GM21529 (cell line): Measurements from ENCODE around the gene NACC1.
A peak's percentile ranks its signal among the peaks of the same experiment; 100 is the strongest.
"Not testable (repeated sequence)": the region's sequence is repeated elsewhere in the genome, so short reads cannot be mapped to it uniquely, and the experiment has no call there.

Experiments
- ATAC-seq: cut with Tn5 transposase; IDR thresholded peaks from one replicate; pipeline ENCODE4 v1.9.1; 2021; ENCODE audit not compliant: unreplicated experiment

NACC1 gene

GRCh38 chr19:13160557-13160956 lies 42.5 kb downstream of the NACC1 start:
- no peak for ATAC-seq

GRCh38 chr19:13162724-13163608 lies 44.9 kb downstream of the NACC1 start:
- ATAC-seq: peak; percentile 54

- no peak for ATAC-seq
Measured at GRCh38 chr19:13163609-13164342, 45.7 kb downstream of the NACC1 start.

GRCh38 chr19:13164343-13165161 lies 46.5 kb downstream of the NACC1 start:
- no peak for ATAC-seq

- ATAC-seq: no peak
Measured at GRCh38 chr19:13165162-13165997, 47.3 kb downstream of the NACC1 start.

- not testable (repeated sequence) for ATAC-seq
Measured at GRCh38 chr19:13166151-13166550, 48.1 kb downstream of the NACC1 start.

GRCh38 chr19:13169769-13170168 lies 51.7 kb downstream of the NACC1 start:
- ATAC-seq: no peak

- ATAC-seq: no peak
Measured at GRCh38 chr19:13171146-13171545, 53.1 kb downstream of the NACC1 start.

- no peak for ATAC-seq
Measured at GRCh38 chr19:13172346-13173138, 54.5 kb downstream of the NACC1 start.

- ATAC-seq: no peak
Measured at GRCh38 chr19:13173139-13173737, 55.2 kb downstream of the NACC1 start.

- ATAC-seq: no peak
Measured at GRCh38 chr19:13176345-13176744, 58.3 kb downstream of the NACC1 start.

- ATAC-seq: not testable (repeated sequence)
Measured at GRCh38 chr19:13177584-13177983, 59.5 kb downstream of the NACC1 start.

- ATAC-seq: not testable (repeated sequence)
Measured at GRCh38 chr19:13178291-13178690, 60.2 kb downstream of the NACC1 start.

GRCh38 chr19:13181747-13182388 lies 63.8 kb downstream of the NACC1 start:
- no peak for ATAC-seq

GRCh38 chr19:13184926-13185325 lies 66.9 kb downstream of the NACC1 start:
- ATAC-seq: not testable (repeated sequence)

GRCh38 chr19:13185763-13186657 lies 67.9 kb downstream of the NACC1 start:
- not testable (repeated sequence) for ATAC-seq

GRCh38 chr19:13186688-13187087 lies 68.6 kb downstream of the NACC1 start:
- not testable (repeated sequence) for ATAC-seq

GRCh38 chr19:13187419-13187818 lies 69.4 kb downstream of the NACC1 start:
- ATAC-seq: no peak
